ENCODE results near the gene SFN. TPM values are rescaled to one million over a fixed set of nuclear protein-coding genes. Genes with fewer than 3 reads are reported as not detected.
"Not testable (repeated sequence)": the region's sequence is repeated elsewhere in the genome, so short reads cannot be mapped to it uniquely, and the experiment has no call there.

The SFN gene
- total RNA-seq, 2 experiments from 2014 or later = 0.95 to 3.9 TPM

DNA sequence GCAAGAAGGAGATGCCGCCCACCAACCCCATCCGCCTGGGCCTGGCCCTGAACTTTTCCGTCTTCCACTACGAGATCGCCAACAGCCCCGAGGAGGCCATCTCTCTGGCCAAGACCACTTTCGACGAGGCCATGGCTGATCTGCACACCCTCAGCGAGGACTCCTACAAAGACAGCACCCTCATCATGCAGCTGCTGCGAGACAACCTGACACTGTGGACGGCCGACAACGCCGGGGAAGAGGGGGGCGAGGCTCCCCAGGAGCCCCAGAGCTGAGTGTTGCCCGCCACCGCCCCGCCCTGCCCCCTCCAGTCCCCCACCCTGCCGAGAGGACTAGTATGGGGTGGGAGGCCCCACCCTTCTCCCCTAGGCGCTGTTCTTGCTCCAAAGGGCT lies 732 bp downstream of the SFN start:
- no peak for DNase-seq (ENCODE audit: low spot score)
- H2AFZ ChIP-seq (ENCODE audit: low read length) = no peak overlapping the region
- POLR2A ChIA-PET = interaction anchor here (0.8 to 1.6 kb wide), 2 partner anchors 14 to 31 kb away, joined by 4 to 5 read pairs; no protein-coding TSS in a partner anchor
- TF ChIP-seq, protein P1, sequence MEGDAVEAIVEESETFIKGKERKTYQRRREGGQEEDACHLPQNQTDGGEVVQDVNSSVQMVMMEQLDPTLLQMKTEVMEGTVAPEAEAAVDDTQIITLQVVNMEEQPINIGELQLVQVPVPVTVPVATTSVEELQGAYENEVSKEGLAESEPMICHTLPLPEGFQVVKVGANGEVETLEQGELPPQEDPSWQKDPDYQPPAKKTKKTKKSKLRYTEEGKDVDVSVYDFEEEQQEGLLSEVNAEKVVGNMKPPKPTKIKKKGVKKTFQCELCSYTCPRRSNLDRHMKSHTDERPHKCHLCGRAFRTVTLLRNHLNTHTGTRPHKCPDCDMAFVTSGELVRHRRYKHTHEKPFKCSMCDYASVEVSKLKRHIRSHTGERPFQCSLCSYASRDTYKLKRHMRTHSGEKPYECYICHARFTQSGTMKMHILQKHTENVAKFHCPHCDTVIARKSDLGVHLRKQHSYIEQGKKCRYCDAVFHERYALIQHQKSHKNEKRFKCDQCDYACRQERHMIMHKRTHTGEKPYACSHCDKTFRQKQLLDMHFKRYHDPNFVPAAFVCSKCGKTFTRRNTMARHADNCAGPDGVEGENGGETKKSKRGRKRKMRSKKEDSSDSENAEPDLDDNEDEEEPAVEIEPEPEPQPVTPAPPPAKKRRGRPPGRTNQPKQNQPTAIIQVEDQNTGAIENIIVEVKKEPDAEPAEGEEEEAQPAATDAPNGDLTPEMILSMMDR (conservative IDR thresholded peaks at IDR 0.05; ENCODE audit: low read length) = no peak
- TF ChIP-seq EZH2phosphoT487 (IDR thresholded peaks at IDR 0.05; ENCODE audit: borderline replicate concordance, low read depth, low read length) = no peak
- H3K9me2 ChIP-seq (ENCODE audit: insufficient read depth, low read length) = no peaks in the 10 kb centered on the region
- no peaks in the 10 kb centered on the region for H4K20me1 ChIP-seq (ENCODE audit: insufficient read depth, low read length)
- H3K79me2 ChIP-seq (ENCODE audit: insufficient read depth, low read depth, low read length) = no peaks in the 10 kb centered on the region
- H3K4me1 ChIP-seq (ENCODE audit: insufficient read depth, low read length, poor library complexity, severe bottlenecking) = peaks cover 40% of the 10 kb centered on the region
- peak overlapping the region; percentile 82 for H3K4me3 ChIP-seq (ENCODE audit: low read depth, low read length, poor library complexity, severe bottlenecking)
- H3K36me3 ChIP-seq (ENCODE audit: insufficient read depth, low read length) = no peaks in the 10 kb centered on the region
- BruUV-seq (replicated peaks) = no TSS peak
- peak overlapping the region; percentile 77 for H3K4me2 ChIP-seq (ENCODE audit: low read length)
- H3K9me3 ChIP-seq (ENCODE audit: low read length) = no peaks in the 10 kb centered on the region
- intact Hi-C loops (cut with micrococcal nuclease; ENCODE audit: unreplicated experiment) = loop anchor here (2.0 kb wide), 1 partner anchor 171 kb away; no protein-coding TSS in a partner anchor
- peak overlapping the region; percentile 97 for H3K27ac ChIP-seq (ENCODE audit: low read depth, low read length, poor library complexity, severe bottlenecking)
- CTCF ChIA-PET (ENCODE audit: unreplicated experiment) = no interaction called here

DNA sequence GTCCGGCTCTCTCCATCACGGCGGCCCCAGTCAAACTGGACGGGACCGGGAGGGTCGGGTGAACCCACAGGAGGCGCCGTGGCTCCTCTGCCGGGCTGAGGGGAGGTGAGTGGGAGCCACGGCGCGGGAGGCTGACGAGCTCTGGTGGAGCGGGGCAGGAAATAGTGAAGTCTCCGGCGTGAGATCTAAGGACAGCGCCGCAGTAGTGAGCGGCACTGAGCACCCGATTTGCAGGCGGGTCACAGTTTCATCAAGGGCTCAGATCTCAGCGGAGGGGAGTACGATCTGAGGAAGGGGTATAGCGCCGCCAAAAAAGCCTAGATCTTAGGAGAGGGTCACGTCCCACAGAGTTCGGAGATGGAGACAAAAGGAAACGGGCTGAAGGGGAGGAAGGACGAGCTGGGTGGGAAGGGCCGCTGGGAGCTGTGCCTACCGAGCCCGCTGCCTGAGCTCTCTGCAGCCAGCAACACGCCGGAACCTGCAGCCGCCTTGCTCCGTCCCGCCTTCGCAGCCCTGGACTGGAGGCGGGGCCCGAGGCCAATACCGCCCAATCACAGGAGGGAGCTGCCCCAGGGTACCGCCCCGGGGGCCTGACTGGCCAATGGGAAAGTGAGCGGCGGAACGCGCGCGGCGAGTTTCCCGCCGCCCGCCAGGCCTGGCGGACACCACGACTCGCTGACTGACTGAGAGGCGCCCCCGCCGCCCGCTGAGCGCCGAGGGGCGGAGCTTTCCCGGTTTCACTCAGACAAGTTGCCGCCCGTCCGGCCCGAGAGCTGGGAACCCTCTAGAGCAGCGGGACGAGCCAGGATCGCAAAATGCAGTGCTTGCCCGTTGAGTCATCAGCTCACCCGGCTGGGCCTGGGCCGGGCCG lies 1.9 kb downstream of the SFN start:
- ChIA-PET POLR2A (interaction anchor here (0.7 to 2.7 kb wide), 19 partner anchors 10 to 1396 kb away, joined by 3 to 19 read pairs (median 5); partner anchors contain the start of genes GPN2 and PIGV), CTCF (ENCODE audit: unreplicated experiment) (interaction anchor here (1.3 kb wide), 1 partner anchor 65 kb away, joined by 3 read pairs; no protein-coding TSS in a partner anchor)
- no peaks in the 10 kb centered on the region for H3K36me3 ChIP-seq (ENCODE audit: insufficient read depth, low read length)
- no peaks in the 10 kb centered on the region for H3K9me2 ChIP-seq (ENCODE audit: insufficient read depth, low read length)
- H2AFZ ChIP-seq (ENCODE audit: low read length) = peak overlapping the region; percentile 27; the same call in 1 of the 2 replicates
- peak; percentile 98 for DNase-seq (ENCODE audit: low spot score)
- H3K9me3 ChIP-seq (ENCODE audit: low read length) = no peaks in the 10 kb centered on the region
- H3K4me2 ChIP-seq (ENCODE audit: low read length) = peak overlapping the region; percentile 99
- H3K4me3 ChIP-seq (ENCODE audit: low read depth, low read length, poor library complexity, severe bottlenecking) = peak overlapping the region; percentile 82
- intact Hi-C loops (cut with micrococcal nuclease; ENCODE audit: unreplicated experiment) = loop anchor here (2.0 kb wide), 1 partner anchor 172 kb away; no protein-coding TSS in a partner anchor
- no peaks in the 10 kb centered on the region for H4K20me1 ChIP-seq (ENCODE audit: insufficient read depth, low read length)
- H3K27ac ChIP-seq (ENCODE audit: low read depth, low read length, poor library complexity, severe bottlenecking) = peak overlapping the region; percentile 97
- TF ChIP-seq, protein P1 (conservative IDR thresholded peaks at IDR 0.05; ENCODE audit: low read length) = no peak
- TF ChIP-seq EZH2phosphoT487 (IDR thresholded peaks at IDR 0.05; ENCODE audit: borderline replicate concordance, low read depth, low read length) = no peak
- no TSS peak for BruUV-seq (replicated peaks)
- peaks cover 40% of the 10 kb centered on the region for H3K4me1 ChIP-seq (ENCODE audit: insufficient read depth, low read length, poor library complexity, severe bottlenecking)
- H3K79me2 ChIP-seq (ENCODE audit: insufficient read depth, low read depth, low read length) = no peaks in the 10 kb centered on the region

DNA sequence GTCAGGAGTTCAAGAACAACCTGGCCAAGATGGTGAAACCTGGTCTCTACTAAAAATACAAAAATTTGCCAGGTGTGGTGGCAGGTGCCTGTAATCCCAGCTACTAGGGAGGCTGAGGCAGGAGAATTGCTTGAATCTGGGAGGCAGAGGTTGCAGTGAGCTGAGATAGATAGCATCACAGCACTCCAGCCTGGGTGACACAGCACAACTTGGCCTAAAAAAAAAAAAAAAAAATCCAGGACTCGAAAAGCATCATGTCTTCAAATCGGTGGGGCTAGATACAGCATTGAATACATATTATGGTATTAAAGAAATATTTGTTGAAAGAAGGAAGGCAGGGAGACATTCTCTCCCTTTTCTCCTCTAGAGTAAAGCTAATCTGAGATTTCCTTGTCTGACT lies 10.1 kb downstream of the SFN start:
- POLR2A ChIA-PET = interaction anchor here (0.7 kb wide), 1 partner anchor 81 kb away, joined by 3 read pairs; no protein-coding TSS in a partner anchor
- H3K4me2 ChIP-seq (ENCODE audit: low read length); H2AFZ ChIP-seq (ENCODE audit: low read length); intact Hi-C loops (cut with micrococcal nuclease; ENCODE audit: unreplicated experiment); H3K9me3 ChIP-seq (ENCODE audit: low read length); H4K20me1 ChIP-seq (ENCODE audit: insufficient read depth, low read length); BruUV-seq (replicated peaks); CTCF ChIA-PET (ENCODE audit: unreplicated experiment); DNase-seq (ENCODE audit: low spot score); H3K9me2 ChIP-seq (ENCODE audit: insufficient read depth, low read length); H3K4me3 ChIP-seq (ENCODE audit: low read depth, low read length, poor library complexity, severe bottlenecking); H3K27ac ChIP-seq (ENCODE audit: low read depth, low read length, poor library complexity, severe bottlenecking); H3K79me2 ChIP-seq (ENCODE audit: insufficient read depth, low read depth, low read length): not testable (repeated sequence)
- H3K4me1 ChIP-seq (ENCODE audit: insufficient read depth, low read length, poor library complexity, severe bottlenecking) = peaks cover 10% of the 10 kb centered on the region
- peaks cover 27% of the 10 kb centered on the region; the same call in 1 of the 2 replicates for H3K36me3 ChIP-seq (ENCODE audit: insufficient read depth, low read length)
